CD4-positive, alpha-beta T cell treated with Interleukin-1 beta for 1 hour (primary cell): ENCODE results near the gene PSMA7.
A peak's percentile ranks its signal among the peaks of the same experiment; 100 is the strongest.
"Not testable (repeated sequence)": the region's sequence is repeated elsewhere in the genome, so short reads cannot be mapped to it uniquely, and the experiment has no call there.

Source experiments
- DNase-seq, 2 donors: peaks; one replicate each; pipeline ENCODE4 v3.0.0-alpha.2; 2020 to 2022

PSMA7 gene

GRCh38 chr20:62151225-62151624, 8.0 kb upstream of the PSMA7 start:
- no peak for DNase-seq

- no peak for DNase-seq
Measured at GRCh38 chr20:62150310-62150575, 7.0 kb upstream of the PSMA7 start.

DNA sequence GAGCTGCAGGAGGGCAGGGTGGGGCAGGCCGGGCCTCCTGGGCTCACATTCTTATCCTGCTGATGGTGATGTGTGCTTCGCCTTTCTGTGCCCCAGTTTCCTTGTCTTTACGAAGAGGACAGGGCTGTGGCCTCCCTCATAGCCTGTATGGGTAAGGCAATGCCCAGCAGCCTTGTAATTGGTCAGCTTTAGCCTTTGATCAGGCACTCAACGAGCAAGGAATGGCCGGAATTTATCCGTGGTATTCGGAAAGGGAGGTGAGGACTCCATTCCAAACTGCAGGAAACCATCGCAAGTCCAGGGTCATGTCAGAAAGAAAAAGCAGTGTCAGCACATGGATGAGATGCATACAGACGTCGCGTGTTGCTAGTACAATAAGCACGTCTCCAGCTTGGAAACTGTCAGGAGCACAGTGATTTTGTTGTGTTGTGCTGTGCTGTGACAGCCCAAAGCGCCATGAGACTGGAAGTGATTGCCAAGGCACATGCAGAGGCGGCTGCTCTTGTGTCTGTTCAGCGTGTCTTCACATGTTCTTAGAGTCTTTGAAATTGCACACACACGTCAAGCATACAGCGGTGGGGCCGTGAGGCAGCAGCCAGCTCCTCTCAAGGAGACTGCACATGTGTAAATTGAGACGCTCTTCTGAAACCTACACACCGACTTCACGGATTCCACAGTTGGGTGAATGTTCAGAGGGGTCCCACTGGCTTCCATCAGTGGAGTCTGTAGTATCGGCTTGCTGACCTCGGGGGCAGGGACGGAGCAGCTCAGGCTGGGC, 6.5 kb upstream of the PSMA7 start:
- DNase-seq, result no peak

GRCh38 chr20:62148908-62149314, 5.7 kb upstream of the PSMA7 start:
- no peak for DNase-seq

- DNase-seq, result not testable (repeated sequence)
Measured at GRCh38 chr20:62148383-62148782, 5.2 kb upstream of the PSMA7 start.

- DNase-seq, result no peak
Measured at GRCh38 chr20:62147528-62147927, 4.3 kb upstream of the PSMA7 start.

DNA sequence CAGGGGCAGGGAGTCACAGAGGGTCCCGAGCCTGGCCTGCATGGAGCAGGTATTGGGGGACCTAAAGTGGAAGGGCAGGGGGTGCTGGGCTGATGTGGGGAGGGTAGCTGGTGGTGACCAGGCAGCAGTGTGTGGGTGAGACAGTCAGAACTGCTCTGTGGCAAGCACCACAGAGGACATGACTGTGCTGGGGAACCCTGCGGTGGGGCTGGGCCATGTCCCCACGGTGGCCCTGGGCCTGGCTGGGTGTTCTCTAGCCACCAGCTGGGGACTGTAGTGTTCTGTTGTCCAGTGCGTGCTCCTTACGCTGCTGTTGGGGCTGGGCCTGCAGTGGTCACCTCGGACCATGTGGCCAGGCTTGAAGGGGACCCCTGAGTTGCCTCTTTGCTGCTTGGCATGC, 3.9 kb upstream of the PSMA7 start:
- DNase-seq, result no peak

- no peak for DNase-seq
Measured at GRCh38 chr20:62146019-62146755, 3.0 kb upstream of the PSMA7 start.

GRCh38 chr20:62145688-62146018, 2.5 kb upstream of the PSMA7 start:
- no peak for DNase-seq

GRCh38 chr20:62143957-62144825, 997 bp upstream of the PSMA7 start:
- DNase-seq, result peak; percentile 42 to 50

DNA sequence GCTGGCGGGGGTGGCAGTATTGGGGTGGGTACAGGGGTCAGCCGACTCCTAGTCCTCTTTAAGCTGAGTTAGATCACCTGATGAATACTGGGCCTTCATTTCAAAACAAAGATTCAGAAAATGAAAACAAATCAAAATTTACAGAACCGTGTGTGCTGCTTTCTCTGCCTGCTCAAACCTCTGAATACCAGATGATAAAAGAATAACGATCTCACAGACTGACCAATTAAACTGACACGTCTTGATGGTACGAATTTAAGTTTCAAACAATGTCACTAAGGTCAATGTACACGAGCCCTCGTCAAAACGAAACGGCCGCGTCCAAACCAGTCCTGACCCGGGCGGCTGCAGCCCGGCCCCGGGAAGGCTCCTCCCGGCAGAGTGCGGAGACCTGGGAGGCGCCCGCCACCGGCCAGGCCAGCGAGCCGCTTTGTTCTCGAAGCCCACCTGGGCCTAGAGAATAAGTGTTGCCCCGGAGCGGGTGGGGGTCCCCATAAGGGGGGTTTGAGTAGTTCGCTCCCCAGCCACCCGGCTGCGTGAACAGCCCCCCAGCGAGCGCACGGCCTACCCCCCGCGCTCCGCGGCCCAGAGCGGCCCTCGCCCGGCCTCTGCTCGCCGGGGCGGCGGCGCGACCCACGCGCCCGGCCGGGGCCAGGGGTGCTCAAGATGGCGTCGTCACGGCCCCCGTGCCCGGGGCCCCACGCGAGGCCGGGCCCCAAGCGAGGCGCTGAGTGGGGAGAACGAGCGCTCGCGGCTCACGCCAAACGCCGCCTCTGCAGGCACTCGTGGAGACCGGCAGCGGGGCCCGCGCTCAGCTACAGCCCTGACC, 728 bp downstream of the PSMA7 start:
- DNase-seq, result no peak

GRCh38 chr20:62141397-62142251, 1.6 kb downstream of the PSMA7 start:
- peak in 1 of 2 donors; percentile 22 for DNase-seq

- DNase-seq, result no peak
Measured at GRCh38 chr20:62141043-62141396, 2.2 kb downstream of the PSMA7 start.

DNA sequence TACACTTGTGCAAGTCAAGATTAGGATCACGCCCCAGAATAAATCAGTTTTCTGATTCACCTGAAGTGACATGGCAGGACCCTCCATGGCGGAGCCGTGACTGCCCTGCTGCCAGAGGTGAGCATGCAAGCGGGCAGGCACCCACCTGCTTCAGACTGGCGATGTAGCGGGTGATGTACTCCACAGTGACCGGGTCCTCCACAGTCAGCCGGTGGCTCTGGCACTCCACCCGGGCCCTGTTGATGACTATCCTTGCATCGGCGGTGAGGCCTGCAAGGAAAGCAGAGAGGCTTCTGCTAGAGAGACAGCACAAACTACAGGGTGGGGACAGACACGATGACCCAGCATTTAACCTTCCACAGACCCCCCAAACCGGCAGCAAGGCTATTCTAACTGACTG, 3.6 kb downstream of the PSMA7 start:
- no peak for DNase-seq

DNA sequence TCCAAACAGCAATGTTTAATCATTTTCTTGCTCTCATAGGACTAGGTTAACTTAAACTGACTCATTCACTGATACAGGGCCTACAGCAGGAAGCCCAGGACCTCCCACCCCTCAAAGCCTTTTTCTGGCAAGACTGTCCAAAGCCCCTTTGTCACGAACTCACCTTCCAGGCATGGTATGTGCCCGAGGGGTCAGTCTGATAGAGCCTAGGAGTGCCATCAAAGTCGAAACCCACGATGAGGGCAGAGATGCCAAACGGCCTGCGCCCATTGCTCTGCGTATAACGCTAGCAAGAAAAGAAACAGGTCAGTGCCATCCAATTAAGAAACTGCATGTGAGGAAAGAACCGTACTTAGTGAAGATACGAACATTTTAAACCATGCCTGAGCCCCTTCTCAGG, 4.3 kb downstream of the PSMA7 start:
- no peak for DNase-seq

DNA sequence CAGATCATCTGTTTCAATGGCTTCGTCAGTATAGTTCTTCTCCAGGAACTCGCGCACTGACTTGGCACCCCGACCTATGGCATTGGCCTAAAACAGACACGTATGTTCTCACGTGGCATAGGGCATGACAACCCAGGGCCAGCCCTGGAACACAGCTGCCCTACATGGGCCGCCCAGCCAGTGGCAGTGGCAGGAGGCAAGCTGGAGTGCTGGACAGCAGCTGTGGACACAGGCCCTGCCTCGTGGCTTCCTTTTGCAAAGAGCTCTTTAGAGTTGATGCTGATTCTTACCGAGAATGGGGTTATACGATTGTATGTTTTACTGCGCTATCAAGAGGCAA, 5.0 kb downstream of the PSMA7 start:
- no peak for DNase-seq

DNA sequence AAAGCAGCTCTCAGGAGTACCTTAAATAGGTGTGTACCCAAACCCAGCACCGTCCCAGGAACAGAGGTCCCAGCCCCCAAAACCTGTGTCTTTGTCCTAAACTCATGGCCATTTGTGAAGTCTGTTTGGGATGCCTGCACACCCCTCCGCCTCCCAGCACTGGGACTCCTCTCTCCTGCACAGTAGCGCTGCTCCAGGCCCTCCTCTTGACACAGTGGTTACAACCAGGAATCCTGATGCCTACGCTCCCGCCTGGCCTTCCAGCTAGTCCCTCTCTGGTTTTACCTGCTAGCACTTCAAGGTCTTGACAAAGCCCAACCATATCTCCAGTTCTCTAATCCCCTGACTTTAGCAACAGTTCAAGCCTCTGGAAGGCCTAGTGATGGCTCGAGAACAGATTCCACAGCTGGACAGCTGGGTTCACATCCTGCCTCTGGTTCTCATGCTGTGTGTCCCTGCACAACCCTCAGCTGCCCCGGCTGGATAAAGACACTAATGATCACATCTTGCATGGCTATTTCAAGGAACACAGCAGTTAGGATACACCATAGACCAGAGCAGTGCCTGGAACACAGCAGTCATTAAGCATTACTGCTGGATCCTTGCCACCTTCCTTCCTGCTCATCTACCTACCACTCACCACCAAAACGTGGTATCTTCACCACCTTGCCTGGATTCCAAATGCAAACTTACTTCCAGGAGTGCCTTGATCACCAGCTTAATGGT, 5.6 kb downstream of the PSMA7 start:
- DNase-seq, result no peak

GRCh38 chr20:62137092-62137384, 6.2 kb downstream of the PSMA7 start:
- no peak for DNase-seq

DNA sequence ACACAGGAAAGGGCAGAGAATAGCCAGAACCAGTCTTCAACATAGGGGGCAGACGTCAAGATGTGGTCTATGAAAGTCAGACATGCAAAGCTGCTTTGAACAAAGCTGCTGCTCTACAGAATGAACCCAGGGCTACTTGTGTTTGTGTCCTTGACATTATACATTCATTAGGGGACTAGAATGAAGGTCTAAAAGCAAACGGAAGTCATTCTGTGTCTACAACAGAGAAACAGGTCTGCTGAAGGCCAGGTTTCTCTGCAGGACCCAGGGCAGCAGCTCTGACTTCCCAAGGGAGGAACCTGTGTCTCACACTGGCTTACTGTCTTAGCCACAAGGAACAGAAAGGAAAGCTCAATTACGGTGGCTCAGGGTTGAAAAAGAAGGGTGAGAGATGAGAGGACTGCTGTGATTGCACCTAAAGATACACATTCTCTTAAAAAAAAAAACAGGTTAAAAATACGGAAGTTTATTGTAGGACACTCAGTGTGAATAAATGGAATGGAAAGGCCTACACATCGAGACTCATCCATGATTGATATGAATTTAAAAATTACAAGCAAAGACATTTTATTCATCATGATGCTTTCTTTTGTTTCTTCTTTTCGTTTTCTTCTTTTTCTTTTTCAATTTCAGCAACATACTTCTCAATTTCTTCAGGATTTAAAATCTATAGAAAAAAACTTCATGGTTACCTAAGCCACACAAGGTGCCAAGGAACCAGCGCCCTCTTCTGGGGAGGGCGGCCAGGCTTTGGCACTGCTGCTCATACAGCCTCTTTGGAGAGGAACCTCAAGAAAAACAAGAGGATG, 6.7 kb downstream of the PSMA7 start:
- peak; percentile 74 to 80 for DNase-seq

- no peak for DNase-seq
Measured at GRCh38 chr20:62135573-62136266, 7.5 kb downstream of the PSMA7 start.
